ENCODE measurements around the gene PLPP1.

Gene PLPP1

GRCh38 chr5:55411876-55412275 is 122.9 kb downstream of the PLPP1 start:
- Histone ChIP-seq H4K20me1 (ENCODE audit: control insufficient read depth, insufficient read depth, low read depth, low read length) (no peaks in the 10 kb centered on the region), H3K4me1 (ENCODE audit: control insufficient read depth, low read length) (no peaks in the 10 kb centered on the region), H3K27ac (ENCODE audit: low read depth, low read length) (no peak overlapping the region), H3K4me3 (ENCODE audit: low read length) (no peak overlapping the region), H3K4me2 (ENCODE audit: low read length) (no peak overlapping the region), H3K27me3 (ENCODE audit: control insufficient read depth, low read length) (no peaks in the 10 kb centered on the region), H3K9me2 (replicated peaks; ENCODE audit: control insufficient read depth, low read length) (no peaks in the 10 kb centered on the region), H3F3A (ENCODE audit: control insufficient read depth, insufficient read depth) (0 out of 2 replicates have a peak, but pooled peaks cover 3% of the 10 kb centered on the region), H3K36me3 (ENCODE audit: control insufficient read depth, low read length) (peaks cover 70% of the 10 kb centered on the region), H3K9me3 (ENCODE audit: control insufficient read depth, insufficient read depth, low read length) (no peaks in the 10 kb centered on the region), H3K79me2 (ENCODE audit: control insufficient read depth, low read length) (no peaks in the 10 kb centered on the region)
- TF ChIP-seq EZH2phosphoT487 (IDR thresholded peaks at IDR 0.05; ENCODE audit: borderline replicate concordance, low read length) (no peak), CTCF (IDR thresholded peaks at IDR 0.05; ENCODE audit: low read depth, low read length, poor library complexity, severe bottlenecking) (no peak)

- Histone ChIP-seq H3K9me3 (ENCODE audit: control insufficient read depth, insufficient read depth, low read length) (no peaks in the 10 kb centered on the region), H3K4me3 (ENCODE audit: low read length) (no peak overlapping the region), H3K4me2 (ENCODE audit: low read length) (no peak overlapping the region), H3F3A (ENCODE audit: control insufficient read depth, insufficient read depth) (0 out of 2 replicates have a peak, but pooled peaks cover 3% of the 10 kb centered on the region), H3K36me3 (ENCODE audit: control insufficient read depth, low read length) (peaks cover 70% of the 10 kb centered on the region), H3K27ac (ENCODE audit: low read depth, low read length) (no peak overlapping the region), H3K9me2 (replicated peaks; ENCODE audit: control insufficient read depth, low read length) (no peaks in the 10 kb centered on the region), H3K27me3 (ENCODE audit: control insufficient read depth, low read length) (no peaks in the 10 kb centered on the region), H3K79me2 (ENCODE audit: control insufficient read depth, low read length) (no peaks in the 10 kb centered on the region), H4K20me1 (ENCODE audit: control insufficient read depth, insufficient read depth, low read depth, low read length) (no peaks in the 10 kb centered on the region), H3K4me1 (ENCODE audit: control insufficient read depth, low read length) (no peaks in the 10 kb centered on the region)
- TF ChIP-seq CTCF (IDR thresholded peaks at IDR 0.05; ENCODE audit: low read depth, low read length, poor library complexity, severe bottlenecking) (no peak), EZH2phosphoT487 (IDR thresholded peaks at IDR 0.05; ENCODE audit: borderline replicate concordance, low read length) (no peak)
Observed at GRCh38 chr5:55410845-55411244, 123.9 kb downstream of the PLPP1 start.

GRCh38 chr5:55409775-55410174 is 125.0 kb downstream of the PLPP1 start:
- Histone ChIP-seq H3K9me2 (replicated peaks; ENCODE audit: control insufficient read depth, low read length) (no peaks in the 10 kb centered on the region), H3K79me2 (ENCODE audit: control insufficient read depth, low read length) (no peaks in the 10 kb centered on the region), H3K9me3 (ENCODE audit: control insufficient read depth, insufficient read depth, low read length) (no peaks in the 10 kb centered on the region), H3K4me1 (ENCODE audit: control insufficient read depth, low read length) (no peaks in the 10 kb centered on the region), H3K36me3 (ENCODE audit: control insufficient read depth, low read length) (peaks cover 69% of the 10 kb centered on the region), H3K27ac (ENCODE audit: low read depth, low read length) (no peak overlapping the region), H3K4me2 (ENCODE audit: low read length) (no peak overlapping the region), H3K27me3 (ENCODE audit: control insufficient read depth, low read length) (no peaks in the 10 kb centered on the region), H3K4me3 (ENCODE audit: low read length) (no peak overlapping the region), H4K20me1 (ENCODE audit: control insufficient read depth, insufficient read depth, low read depth, low read length) (no peaks in the 10 kb centered on the region), H3F3A (ENCODE audit: control insufficient read depth, insufficient read depth) (0 out of 2 replicates have a peak, but pooled peaks cover 3% of the 10 kb centered on the region)
- TF ChIP-seq CTCF (IDR thresholded peaks at IDR 0.05; ENCODE audit: low read depth, low read length, poor library complexity, severe bottlenecking) (no peak), EZH2phosphoT487 (IDR thresholded peaks at IDR 0.05; ENCODE audit: borderline replicate concordance, low read length) (no peak)
